GM18498 (cell line): Measurements from ENCODE around the gene ATAT1.
"Not testable (repeated sequence)": the region's sequence is repeated elsewhere in the genome, so short reads cannot be mapped to it uniquely, and the experiment has no call there.

ENCODE experiments used
- ATAC-seq: cut with Tn5 transposase; IDR thresholded peaks from one replicate; pipeline ENCODE4 v1.9.1; 2021; ENCODE audit warnings: mild to moderate bottlenecking, moderate library complexity; ENCODE audit not compliant: unreplicated experiment

The ATAT1 gene

DNA sequence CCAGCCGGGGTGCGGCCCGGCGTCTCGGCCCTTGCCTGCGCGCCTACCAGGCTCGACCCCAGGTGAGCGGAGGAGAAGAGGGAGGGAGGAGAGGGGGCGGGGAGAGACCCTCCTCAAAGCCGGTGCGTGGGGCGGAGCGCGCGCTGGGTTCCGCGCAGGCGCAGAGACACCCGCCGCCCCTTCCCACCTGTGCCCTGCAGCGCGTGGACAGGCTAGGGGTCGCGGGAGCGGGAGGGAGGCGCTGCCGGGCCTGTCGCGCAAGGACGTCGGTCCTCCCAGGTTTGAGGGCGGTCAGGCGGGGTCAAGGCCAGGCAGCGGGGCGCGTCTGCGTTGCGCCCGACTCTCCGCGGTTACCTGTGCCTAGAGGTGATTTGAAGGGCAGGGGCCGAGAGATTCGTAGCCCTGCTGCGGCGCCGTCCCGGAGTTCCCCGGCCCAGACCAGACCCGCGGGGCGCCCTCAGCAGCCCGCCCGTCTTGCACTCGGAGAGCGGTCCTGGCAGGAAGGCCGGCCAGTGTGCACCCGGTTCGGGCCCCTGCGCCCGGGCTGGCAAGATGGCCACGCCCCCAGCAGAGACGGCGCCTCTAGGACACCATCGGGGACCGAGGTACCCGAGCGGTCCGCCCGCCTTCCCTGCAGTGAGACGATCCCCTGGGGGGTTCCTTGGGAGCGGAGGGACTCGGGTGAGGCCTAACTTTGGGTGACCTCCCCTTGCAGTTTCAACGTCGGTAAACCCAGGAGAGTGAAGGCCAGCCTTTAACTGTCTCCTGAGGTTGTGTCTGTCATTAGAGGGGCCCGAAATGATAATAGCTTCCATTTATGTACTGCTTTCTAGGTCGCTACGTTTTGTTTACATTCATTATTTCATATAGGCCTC, 20.8 kb downstream of the ATAT1 start:
- ATAC-seq: peak; percentile 73

DNA sequence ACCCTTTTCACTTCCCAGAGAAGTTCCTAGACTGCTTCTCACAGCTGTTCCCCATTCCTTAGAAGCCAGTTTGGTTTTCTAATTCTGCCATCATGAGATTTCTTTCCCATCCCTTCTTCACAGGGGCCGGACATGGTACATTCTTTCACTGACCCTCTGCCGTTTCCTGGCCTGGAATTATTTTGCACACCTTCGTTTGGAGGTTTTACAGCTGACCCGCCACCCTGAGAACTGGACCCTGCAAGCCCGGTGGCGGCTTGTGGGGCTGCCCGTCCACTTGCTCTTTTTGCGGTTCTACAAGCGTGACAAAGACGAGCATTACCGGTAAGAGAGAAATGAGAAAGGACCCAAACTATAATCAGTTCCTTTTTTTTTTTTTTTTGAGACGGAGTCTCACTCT, 24.5 kb downstream of the ATAT1 start:
- ATAC-seq: no peak

DNA sequence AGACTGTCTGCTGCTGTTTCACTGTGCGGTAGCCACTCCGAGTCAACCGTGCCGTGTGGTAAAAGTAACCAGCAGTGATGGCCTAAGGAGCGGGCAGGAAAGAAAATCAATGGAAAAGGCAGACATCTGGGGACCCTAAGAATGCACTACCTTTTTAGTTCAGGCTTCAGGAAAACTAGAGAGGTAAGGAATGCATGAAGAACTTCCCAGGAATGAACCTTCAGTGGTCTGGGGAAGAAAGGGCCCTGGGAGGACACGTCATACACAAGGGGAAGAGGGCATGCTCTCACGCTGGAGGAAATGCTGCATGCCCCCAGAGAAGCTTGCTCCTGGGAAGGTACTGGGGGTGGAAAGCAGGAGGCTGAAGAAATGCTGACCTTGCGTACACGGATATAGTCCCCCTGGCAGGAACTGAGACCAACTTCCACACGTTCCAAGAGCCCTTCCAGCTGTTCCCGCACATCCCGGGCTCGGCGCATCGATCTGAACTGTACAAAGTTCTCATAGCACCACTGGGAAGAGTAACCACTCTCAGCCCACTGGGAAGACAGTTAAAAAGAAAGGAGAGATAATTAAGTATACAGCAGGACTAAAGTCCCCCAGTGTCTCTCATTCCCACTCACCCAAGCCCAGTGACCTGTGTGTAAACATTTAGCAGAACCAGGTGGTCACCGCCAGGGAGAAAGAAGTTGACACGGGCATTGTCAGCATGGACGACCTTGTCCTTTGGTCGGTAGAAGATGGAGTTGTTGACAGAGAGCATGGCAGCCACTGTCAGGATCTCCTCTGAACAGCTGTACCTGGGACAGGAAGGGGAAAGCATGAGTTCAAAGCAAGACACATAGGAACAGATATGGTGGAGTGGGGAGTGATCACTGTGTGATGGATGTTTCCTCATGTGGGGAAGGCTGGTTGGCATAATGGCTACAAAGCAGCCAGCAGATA, 28.4 kb downstream of the ATAT1 start:
- no peak for ATAC-seq

DNA sequence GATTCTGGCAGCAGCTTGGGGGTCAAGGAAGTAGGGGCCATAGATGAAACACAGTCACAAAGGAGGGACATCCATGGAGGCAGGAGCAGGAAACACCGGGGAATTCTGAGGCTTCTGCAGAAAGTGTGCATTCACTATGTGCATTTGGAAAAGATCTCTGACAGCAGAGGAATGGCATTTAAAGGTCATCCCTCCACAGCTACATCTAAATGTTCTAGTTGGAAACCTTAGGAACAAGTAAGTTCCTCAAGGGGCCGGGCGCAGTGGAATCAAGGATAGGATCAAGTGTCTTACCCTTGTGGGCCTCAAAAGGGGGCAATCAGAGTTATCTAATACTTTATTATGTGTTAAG, 29.0 kb downstream of the ATAT1 start:
- ATAC-seq: no peak

DNA sequence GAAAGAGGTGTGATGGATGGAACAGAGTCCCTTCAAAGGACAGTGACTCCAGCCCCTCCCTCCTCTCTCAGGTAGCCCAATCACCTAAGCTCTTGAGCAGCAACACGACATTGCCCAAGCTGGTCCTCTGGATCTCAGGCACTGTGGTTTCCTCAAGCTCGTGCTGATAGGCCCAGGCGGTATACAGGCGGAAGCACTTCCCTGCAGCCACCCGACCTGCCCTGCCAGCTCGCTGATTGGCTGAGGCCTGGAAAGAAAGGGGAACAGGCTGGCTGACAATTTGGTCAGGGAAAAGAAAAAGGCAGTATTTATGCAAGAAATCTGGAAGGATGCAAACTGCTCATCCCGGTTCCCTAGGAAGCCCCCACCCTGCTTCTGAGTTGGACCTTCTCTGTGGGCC, 29.8 kb downstream of the ATAT1 start:
- ATAC-seq: no peak

DNA sequence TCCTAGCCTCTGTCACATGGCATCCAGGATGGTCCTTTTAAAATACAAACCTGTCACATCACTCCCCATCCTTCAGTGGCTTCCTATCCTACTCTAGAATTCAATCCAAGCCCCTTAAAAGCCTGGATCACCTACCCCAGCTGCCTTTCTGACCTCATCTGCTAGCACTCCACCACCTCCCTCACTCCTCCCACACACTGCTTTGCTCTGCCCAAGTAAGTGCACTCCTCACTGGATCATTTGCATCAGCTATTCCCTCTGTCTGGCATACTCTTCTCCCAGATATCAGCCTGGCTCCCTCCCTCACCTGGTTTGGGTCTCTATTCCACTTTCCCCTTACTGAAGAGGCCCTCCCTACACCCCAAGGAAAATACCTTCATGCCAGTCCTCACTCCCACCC, 30.8 kb downstream of the ATAT1 start:
- no peak for ATAC-seq

DNA sequence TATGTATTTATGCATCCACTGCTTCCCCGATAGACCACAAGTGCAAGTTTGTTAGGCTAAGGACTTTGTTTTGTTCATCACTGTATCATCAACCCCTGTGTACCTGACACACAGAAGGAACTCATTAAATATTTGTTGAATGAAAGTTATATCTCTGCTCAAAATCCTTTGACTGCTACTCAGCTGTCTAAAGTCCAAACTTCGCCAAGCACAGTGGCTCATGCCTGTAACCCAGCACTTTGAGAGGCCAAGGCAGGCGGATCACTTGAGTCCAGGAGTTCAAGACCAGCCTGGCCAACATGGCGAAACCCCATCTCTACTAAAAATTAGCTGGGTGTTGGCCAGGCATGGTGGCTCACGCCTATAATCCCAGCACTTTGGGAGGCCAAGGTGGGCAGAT, 31.2 kb downstream of the ATAT1 start:
- ATAC-seq: not testable (repeated sequence)

DNA sequence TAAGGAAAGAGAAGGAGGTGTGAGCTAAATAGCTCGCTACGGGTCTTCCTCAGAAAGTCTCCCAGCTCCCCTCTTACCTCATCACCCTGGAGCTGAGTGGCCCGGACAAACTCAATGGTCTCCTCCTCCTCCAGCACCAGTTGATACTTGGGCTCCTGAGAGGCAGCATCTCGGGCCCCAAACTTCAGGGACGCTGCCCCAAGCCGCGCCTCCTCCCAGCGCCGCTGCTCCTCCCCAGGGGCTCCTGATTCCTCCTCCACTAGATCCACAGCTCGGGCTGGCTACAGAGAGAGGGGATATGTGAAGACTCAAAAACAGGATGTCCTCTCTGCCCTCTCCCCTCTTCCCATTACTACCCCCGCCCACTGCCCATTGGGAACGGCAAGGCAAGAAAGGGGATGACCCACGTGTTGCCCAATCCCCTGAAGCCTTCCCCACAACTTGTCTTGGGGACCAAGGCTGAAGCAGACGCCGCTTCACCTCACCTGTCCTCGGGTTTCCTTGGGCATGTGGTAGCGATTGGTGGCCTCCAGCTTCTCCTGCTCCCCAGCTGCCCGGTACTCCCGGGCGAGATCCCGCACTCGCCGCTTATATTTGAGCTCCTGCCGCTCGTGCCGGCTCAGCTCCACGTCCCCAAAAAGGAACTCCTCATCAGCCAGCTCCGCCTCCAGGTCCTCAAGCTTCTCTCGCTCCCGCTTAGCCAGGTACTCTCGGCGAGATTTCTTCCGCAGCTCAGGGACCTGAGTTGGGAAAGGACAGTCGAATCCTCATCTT, 38.5 kb downstream of the ATAT1 start:
- no peak for ATAC-seq

DNA sequence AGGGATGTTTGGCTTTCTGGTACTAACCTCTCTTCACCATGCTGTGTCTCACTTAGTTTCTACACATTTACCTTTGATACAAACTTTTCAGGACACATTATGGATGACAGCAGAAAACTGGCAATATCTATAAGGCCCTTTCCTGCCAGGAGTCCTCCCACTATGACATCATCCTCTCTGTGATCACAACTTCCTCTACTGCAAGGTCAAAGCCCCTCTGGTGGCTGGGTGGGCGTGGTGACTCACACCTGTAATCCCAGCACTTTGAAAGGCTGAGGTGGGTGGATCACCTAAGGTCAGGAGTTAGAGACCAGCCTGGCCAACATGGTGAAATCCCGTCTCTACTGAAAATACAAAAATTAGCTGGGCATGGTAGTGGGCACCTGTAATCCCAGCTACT, 39.6 kb downstream of the ATAT1 start:
- ATAC-seq: not testable (repeated sequence)

DNA sequence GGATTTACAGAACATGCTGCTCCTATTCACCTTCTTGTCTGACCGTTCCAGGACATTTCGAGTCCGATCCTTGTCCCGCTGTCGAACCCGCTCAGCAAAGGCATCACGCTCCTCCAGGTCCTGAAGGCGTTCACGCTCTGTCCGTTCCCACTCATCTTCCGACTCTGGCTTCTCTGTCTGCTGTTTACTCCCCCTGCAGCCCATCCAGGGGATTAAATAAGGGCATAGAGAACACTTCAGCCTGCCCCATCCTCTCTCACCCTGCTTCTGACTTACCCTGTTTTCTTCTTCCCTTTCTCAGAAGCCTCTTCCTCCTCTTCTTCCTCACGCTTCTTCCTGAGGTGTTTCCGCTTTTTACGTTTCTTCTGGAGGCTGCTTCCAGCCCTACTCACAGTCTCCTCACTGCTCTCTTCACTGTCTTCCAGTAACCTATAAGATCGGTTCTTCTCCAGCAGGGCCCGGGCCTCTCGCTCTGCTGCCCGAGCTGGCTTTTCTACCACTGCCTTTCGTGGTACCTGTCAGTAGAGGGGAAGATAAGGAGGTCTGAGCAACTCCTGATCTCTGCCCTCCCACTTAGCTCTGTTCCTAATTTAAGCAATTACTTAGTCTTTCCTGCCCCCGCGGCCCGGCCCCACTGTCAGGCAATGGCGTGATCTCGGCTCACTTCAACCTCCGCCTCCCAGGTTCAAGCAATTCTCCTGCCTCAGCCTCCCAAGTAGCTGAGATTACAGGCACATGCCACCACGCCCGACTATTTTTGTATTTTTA, 44.3 kb downstream of the ATAT1 start:
- ATAC-seq: no peak

DNA sequence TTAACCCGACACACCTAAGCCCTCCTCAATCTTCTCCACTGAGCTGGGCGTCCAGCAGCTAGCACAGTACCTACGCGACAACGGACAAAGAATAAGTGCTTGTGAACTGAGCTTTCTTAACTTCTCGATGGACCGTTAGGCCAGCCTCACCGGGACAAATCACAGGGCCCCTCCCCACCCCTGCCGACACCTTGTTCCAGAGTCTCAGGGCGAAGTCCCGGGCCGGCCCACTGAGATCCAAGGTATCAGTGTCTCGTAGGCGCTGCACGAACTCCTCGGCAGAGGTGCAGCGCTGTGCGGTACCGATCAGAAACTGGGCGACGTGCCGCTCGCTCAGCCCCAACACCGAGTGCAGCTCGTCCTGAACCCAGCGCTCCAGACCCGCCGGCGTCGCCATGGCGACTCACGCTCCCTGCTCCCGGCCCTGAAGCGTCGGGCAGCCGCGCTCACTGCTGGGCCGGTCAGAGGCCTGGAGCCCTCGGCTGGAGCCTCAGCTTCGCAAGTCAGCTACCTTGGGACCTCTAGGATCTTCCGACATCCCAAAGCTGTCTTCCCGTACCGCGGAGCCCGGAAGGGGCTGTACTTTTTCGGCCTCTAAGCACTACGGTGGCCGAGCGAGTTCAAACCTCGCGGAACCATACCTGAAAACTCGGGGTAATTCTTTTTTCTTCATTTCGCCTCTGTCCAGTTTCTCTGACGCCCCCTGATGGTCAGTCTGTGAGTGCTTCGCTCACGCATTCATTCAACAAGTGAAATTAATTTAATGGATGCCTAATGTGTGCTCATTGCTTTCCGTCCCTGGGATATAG, 46.0 kb downstream of the ATAT1 start, which contains the start of gene DHX16:
DHX16 (minus strand) TSS at position 562 of the 809 bp plus-strand sequence; CDS start at position 397, 165 bp downstream.
- peak; percentile 73 for ATAC-seq

DNA sequence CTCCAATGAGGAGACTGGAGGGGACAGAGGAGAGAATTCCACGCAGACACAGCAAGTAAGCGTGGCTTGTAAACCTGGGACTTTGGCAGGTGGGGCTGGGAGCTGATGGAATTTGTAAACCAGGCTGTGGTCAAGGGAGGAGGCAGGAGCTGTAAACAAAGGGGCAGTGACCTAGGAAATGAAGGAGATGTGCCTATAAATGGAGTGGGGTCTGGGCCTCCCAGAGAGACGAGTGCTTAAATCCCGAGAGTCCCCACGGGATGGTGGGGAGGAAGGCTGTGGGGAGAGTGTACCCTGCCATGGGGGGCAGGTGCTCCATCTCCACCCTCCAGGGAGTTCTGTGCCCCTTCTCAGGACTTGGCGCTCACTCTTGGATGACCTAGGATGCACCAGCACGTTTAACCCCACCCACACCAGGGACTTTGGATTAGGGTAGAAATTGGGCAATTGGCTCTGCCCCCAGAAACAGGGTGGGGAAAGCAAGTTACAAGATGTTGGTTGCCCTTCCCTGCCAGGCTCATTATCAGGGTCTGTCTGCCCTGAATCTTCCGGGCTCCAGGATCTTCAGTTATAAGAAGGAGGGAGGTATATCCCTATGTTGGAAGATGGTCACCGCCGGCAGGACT, 50.1 kb downstream of the ATAT1 start:
- no peak for ATAC-seq

DNA sequence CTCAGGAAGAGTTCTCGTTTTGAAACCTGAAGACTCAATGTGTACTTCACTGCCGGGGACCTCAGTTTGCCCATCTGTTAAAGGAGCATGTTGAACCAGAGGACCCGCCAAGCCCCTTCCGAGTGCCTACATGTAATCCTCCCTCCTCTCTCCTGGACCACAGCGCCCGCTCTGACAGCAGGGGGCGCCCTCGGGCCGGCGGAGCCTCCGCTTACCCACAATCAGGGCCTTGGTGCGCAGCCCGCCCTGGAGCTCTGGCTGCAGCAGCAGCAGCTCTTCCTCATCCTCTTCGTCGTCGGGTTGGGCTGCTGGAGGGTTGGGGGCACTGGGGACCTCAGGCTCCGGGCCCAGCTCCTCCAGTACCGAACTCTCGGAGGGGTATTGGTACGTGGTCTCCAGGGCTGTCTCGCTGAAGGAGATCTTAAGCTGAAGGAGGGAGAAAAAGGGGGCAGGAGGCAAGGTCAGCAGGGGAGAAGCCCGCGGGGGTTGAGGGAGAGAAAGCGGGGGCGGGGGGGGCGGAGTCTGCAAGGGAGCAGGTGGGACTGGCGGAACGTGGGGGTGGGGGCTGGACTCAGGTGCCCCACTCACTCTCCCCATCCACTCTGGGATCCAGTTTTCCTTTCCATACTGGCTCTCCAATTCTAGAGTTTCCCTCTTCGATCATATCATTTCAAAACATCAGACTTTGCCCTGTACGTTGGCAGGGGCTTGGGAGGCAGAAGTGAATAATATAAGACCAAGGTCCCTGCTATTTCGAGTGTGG, 52.5 kb downstream of the ATAT1 start:
- peak; percentile 46 for ATAC-seq

DNA sequence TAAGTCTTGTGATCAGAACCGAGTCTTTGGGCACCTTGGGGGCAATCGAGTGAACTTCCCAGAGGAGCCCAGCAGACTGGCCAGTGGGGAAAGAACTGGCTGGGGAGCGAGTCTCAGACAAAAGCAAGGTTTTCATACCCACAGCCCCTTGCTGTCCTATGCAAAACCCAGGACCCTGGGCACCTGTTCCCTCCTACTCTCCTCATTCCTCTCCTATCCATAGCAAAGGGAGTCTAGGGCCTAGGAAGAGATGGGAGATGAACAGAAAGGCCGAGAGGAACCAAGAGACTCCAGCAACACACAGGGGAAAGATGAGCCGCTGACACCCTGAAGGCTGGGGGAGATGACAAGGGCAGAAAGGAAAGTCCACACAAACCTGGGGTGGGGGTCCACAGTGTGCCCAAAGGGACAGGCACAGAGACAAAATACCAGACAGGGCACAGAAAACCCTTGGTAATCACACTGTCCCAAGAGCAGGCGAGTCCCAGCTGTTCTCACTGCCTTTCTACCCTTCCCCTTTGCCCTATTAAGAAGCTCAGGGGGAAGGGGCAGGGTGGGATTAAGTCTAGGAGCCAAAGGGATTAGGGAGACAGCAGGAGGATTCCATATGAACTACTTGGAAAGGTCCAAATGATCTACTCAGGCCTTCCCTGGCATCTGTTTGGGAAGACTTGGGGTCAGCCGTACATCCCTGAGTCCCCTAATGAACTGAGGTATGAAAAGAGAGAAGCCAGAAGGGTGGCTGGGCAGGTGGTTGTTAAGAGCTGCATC, 53.3 kb downstream of the ATAT1 start:
- no peak for ATAC-seq

DNA sequence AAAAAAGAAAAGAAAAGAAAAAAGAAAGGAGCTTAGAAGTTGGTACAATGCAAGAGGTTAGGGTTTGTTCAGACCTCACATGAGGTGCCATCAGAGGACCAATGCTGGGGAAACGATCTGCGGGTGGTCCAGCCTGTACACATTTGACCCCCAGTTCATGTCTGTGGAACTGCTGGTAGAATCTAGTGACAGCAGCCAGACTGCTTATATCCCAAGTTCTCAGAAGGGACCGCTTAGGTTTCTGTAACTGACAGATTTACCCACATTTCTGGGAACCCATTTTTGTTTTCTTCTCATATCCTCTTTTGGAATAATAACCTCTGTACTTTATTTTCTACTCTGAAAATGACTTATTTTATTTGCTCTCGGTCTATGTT, 55.1 kb downstream of the ATAT1 start:
- no peak for ATAC-seq

DNA sequence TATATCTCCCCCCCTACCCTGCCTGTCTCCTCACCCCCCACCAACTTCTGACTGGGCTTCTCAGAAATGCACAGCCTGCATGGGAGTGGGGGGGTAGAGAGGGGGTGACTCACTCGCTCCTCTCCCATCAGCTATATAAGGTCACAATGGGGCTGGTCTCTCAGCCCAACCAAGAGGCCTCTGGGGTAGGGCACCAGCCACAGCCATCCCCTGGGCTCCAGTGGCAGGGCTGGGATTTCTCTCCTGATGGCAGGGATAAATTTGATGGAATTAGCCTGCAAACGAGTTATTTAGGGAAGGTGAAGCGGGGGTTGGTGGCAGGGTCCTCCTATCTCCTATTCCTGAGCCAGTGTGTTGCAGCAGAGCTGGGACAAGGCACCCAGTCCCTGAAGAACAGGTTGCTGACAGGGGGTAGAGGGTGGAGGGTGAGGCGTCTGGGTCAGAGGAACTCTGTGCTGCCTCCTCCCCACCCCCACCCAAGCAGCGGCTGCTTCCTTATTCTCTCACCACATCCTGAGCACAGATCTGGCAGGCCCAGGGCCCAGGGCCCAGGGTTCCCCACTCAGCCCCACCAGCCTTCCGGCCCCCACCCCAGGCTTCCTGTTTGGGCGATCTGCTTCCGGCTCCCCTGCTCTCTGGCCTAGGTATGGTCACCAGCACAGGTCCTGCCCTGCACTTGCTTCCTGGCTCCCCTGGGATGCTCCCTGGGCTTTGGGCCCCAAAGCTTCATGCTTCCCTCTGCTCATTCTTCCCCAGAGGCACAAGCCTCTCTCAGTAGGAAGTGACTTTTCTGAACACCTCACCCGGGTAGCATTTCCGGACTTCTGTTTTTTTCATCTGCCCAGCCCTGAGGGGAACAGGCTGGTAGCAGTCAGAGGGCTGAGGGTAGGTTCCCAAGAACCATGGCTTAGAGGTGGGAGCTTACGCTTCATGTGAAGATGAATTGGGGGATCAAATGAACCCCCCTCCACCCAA, 55.8 kb downstream of the ATAT1 start:
- peak; percentile 45 for ATAC-seq
